ENCODE data around the gene EXOSC1. TPM values are rescaled to one million over a fixed set of nuclear protein-coding genes. Genes with fewer than 3 reads are reported as not detected.
A peak's percentile ranks its signal among the peaks of the same experiment; 100 is the strongest.

EXOSC1 gene
- total RNA-seq, 2 experiments from 2014 or later = 47.1 to 48.2 TPM

GRCh38 chr10:97388152-97388551 lies 57.7 kb downstream of the EXOSC1 start:
- Mint-ChIP-seq H3K4me3 (no peak overlapping the region), H3K9me3 (ENCODE audit: insufficient read depth) (no peaks in the 10 kb centered on the region), H3K36me3 (ENCODE audit: low read depth) (peaks cover 15% of the 10 kb centered on the region), H3K27me3 (ENCODE audit: low read depth) (no peaks in the 10 kb centered on the region), H3K27ac (no peak overlapping the region), H3K4me1 (ENCODE audit: low read depth) (peaks cover 2% of the 10 kb centered on the region)
- POLR2A ChIA-PET = no interaction called here
- CTCF ChIA-PET = no interaction called here
- ATAC-seq (peak; percentile 9), DNase-seq (no peak)

Other genes starting within 250 kb of the EXOSC1 start
- 10 to 100 TPM; 42.6 to 51.2 TPM for gene ARHGAP19, start 153.4 kb downstream of the EXOSC1 start, total RNA-seq
- gene FRAT1, start 126.7 kb downstream of the EXOSC1 start, total RNA-seq = 1 to 10 TPM; 4.2 to 4.4 TPM
- 10 to 100 TPM; 10.0 to 10.4 TPM for gene FRAT2, start 111.3 kb downstream of the EXOSC1 start, total RNA-seq
- gene RRP12, start 44.7 kb downstream of the EXOSC1 start, total RNA-seq = 10 to 100 TPM; 30.9 to 35.6 TPM
- 100 to 1,000 TPM; 517 to 529 TPM for gene PGAM1, start 19.8 kb downstream of the EXOSC1 start, total RNA-seq
- gene ZDHHC16, start 169 bp upstream of the EXOSC1 start, total RNA-seq = 10 to 100 TPM; 35.8 to 36.2 TPM
- 10 to 100 TPM; 71.7 to 73.3 TPM for gene MMS19, start 52.4 kb upstream of the EXOSC1 start, total RNA-seq
- gene UBTD1, start 52.9 kb upstream of the EXOSC1 start, total RNA-seq = 1 to 10 TPM in 1 of 2 experiments, under 1 TPM in 1; 0.58 to 1.1 TPM
- under 1 TPM in 1 of 2 experiments, not detected in 1; 0.26 TPM for gene ANKRD2, start 126.8 kb upstream of the EXOSC1 start, total RNA-seq
- not detected for gene HOGA1, start 138.4 kb upstream of the EXOSC1 start, total RNA-seq
- not detected for gene C10orf62, start 143.7 kb upstream of the EXOSC1 start, total RNA-seq
- gene MORN4, start 187.5 kb upstream of the EXOSC1 start, total RNA-seq = 1 to 10 TPM; 1.1 to 1.2 TPM
- gene PI4K2A, start 194.7 kb upstream of the EXOSC1 start, total RNA-seq = 1 to 10 TPM; 8.9 to 9.5 TPM
- 1 to 10 TPM; 1.1 to 1.7 TPM for gene AVPI1, start 241.2 kb upstream of the EXOSC1 start, total RNA-seq